HPDE6-E6E7 (cell line): ENCODE data around the gene FXYD6.
"Not testable (repeated sequence)": the region's sequence is repeated elsewhere in the genome, so short reads cannot be mapped to it uniquely, and the experiment has no call there.

Source experiments
- DNase-seq: peaks from one replicate; pipeline ENCODE4 v3.0.0; 2011; ENCODE audit warnings: missing footprints; ENCODE audit errors: extremely low spot score

The FXYD6 gene

GRCh38 chr11:117870103-117870952, 6.1 kb downstream of the FXYD6 start:
- DNase-seq: no peak

GRCh38 chr11:117869604-117870003, 6.9 kb downstream of the FXYD6 start:
- DNase-seq: no peak

DNA sequence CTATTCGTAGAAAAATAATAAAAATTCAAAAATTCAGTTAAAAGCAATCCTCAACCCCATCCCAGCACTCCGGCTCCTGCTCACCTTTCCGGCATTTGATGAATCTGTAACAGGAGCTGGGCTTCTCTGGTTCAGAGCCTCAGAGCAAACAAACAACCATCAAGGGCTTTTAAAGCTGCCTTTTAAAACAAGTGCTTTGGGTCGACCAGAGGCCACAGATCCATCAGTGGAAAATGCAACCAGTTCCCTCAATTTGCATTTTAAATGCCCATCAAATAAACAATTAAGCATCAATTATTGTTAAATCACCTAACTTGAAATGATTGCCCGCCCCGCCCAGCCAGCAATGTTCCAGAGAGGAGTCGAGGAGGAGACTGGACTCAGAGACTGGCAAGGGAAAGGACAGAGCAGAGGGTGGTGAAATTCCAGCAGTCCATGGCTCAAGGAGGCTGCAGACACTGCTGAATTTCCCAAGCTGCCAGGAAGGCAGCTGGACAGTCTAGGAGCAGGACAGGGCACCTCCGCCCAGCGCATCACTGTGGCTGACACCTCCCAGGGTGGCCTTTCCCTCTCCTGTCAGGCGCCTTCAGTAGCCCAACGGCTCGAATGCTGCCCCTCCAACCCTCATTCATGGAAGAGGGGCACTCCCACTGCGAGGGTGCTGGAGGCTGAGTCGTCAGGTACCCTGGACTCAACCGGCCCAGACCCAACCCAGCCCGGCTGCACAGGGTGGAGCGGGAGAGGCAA, 7.5 kb downstream of the FXYD6 start:
- no peak for DNase-seq

GRCh38 chr11:117868088-117868487, 8.4 kb downstream of the FXYD6 start:
- no peak for DNase-seq

DNA sequence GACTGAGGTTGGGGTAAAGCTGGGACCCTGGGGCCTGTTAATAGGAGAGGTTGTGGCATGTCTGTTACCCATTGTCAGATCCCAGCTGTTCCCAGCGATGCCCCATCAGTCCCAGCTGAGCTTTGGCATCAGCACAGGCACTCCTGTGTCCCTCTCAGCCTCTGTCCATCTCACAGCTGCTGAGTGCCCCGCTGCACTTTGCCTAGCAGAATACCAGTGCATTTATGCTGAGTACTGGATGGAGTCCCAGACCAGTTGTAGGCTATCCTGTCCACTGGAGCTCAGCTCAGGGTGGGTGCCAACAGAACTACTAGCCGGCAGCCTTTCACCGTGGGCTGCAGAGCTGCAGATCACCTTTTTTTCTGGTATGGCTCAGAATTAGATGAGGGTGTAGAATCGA, 9.9 kb downstream of the FXYD6 start:
- no peak for DNase-seq

DNA sequence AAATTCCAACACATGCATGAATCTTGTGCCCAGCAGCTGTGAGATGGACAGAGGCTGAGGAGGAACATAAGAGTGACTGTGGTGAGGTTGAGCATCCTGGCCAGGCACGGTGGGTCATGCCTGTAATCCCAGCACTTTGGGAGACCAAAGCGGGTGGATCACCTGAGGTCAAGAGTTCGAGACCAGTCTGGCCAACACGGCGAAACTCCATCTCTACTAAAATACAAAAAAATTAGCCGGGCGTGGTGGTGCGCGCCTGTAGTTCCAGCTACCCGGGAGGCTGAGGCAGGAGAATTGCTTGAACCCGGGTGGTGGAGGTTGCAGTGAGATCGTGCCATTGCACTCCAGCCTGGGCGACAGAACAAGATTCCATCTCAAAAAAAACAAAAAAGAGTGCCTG, 10.9 kb downstream of the FXYD6 start:
- not testable (repeated sequence) for DNase-seq

GRCh38 chr11:117863383-117863782, 13.1 kb downstream of the FXYD6 start:
- no peak for DNase-seq

GRCh38 chr11:117862753-117863152, 13.7 kb downstream of the FXYD6 start:
- no peak for DNase-seq

GRCh38 chr11:117862019-117862725, 14.3 kb downstream of the FXYD6 start:
- no peak for DNase-seq

DNA sequence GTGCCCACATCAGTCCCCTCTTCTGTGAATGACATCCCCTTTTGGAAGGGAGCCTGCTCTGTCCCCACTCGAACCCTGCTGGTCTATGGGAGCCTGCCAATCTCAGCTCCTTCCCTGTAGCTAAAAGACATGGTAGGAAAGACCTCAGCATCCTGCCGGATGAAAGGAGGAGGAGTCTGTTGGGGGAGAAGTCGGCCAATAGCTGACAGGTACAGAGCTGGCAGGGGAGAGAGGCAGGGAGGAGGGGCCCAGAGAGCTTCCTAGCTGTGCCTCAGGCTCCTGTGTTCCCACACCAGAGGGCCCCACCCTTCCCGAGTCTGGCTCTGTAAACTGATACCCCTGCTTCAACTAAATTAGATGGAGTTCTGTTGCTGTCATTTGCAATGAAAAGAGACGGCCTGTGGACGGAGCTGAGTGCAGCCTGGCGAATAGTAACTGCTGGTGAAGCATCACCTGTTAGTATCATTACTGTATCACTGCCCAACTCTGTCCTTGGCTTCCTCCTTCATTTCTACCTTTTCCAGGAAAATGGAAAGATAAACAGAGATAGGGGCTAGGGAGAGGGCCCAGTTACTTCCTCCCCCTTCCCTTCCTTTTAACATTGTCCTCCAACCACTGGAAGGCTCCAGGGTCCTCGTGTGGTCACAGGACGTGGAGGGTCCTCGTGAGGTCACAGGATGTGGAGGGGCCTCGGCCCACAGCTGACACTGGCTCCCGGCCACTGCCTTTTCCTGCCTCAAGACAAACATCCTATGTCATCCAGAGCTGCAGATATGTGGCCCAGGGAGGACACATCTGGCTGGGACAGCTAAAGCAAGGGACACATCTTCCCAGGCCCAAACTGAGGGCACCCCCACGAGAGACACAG, 15.1 kb downstream of the FXYD6 start:
- DNase-seq: no peak

DNA sequence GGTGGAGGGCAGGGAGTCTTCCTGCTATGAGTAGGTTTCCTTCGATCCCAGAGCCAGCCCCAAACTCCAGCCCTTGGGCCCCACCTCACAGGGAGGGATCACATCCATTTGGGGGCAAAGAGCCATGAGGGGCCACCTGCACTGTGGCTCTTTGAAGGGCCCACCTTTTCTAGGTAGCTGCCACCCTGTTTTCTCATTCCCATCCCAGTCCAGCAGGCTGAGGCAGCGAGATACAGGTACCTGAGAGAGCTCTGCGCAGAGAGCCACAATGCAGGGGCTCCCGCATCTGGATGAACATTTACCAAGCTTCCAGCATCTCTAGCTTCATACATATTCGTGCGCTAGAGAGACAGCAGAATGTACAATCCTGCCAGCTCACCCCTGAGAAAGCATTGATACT, 16.3 kb downstream of the FXYD6 start:
- DNase-seq: no peak

DNA sequence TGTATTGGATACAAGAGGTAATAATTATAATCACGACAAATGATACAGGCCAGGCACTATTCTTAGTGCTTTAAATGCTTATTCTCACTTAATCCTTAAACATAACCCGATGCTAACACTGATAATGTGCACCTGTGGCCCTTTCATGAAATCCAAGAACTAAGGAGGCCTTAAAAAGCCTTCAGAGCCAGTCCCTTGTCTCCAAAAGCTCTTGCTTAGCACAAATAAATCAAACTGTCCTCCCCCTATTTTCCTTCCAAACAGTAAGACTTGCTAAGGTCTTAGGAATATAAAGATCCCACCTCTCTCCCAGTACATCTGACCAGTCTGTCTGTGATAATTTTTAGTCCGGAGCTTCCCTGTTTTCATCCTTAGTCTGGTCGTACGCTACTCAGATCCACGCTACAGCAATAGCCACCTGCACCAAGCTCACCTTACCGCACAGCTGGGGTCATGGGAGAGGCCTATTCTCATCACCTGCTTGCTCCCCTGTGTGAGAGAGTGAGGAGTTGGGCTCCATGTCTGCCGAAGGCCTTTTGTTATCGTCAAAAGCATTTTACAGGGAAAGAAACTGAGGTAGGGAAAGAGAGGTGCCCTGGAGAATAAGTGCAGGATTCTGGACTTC, 16.9 kb downstream of the FXYD6 start:
- DNase-seq: no peak

GRCh38 chr11:117859061-117859460, 17.4 kb downstream of the FXYD6 start:
- DNase-seq: no peak

DNA sequence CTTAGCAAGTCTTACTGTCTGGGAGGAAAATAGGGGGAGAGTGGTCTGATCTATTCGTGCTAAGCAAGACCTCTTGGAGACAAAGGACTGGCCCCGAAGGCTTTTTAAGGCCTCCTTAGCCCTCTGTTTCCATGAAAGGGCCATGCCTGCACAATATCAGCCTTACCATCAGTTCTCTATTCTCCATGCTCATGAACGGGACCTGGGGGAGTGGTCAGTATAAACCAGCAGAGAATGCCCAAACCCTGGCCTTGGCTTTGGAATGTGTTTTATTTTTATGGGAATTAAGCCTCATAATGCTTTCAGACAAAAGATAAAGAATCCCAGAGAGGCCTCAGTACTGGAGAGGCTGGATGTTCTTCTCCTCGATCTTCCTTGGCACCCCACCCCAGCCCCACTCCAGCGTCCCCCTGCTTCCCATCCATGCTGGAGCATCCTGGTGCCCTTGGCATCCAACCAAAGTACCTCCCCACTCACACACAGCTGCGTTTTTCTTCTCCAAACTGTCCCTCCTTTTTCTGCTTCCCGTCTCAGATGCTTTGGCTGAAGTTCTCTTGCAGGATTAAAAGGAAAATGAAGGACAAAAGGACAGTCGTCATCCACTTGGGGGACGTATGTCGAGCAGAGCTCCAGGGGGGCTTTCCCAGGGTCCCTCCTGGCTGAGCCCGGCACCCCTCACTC, 18.6 kb downstream of the FXYD6 start:
- no peak for DNase-seq

- DNase-seq: no peak
Observed at GRCh38 chr11:117855912-117856651, 20.4 kb downstream of the FXYD6 start.

DNA sequence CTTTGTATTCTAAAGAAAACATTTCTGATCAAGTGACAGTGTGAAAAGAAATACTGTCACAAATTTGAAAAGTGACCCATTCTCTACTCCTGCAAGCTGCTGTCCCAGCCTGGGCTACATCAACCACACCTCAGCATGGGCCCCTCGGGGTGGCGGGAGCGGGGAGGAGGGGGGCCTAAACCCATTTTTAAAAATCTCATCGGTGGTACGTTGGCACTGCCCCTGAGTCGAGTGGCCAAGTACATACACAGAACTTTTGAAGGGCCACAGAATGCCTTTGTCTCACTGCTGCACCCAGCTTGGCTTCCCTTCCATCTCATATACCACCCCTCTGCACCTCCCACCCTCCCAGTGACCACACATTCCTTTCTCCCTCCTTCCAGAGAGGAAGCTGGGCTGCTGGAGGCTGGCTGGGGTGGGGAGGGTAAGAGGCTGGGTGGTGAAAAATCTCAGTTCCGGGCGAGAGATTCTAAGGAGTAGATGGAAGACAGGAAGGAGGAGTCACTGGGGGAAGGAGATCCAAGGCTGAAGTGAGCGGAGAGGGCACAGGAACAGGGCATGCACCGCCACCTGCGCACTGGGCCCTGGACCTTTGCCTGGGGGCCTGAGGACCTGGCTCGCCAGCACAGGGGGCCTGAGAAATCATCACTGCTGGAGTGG, 21.1 kb downstream of the FXYD6 start:
- DNase-seq: no peak

- DNase-seq: no peak
Observed at GRCh38 chr11:117852309-117852708, 24.1 kb downstream of the FXYD6 start.

DNA sequence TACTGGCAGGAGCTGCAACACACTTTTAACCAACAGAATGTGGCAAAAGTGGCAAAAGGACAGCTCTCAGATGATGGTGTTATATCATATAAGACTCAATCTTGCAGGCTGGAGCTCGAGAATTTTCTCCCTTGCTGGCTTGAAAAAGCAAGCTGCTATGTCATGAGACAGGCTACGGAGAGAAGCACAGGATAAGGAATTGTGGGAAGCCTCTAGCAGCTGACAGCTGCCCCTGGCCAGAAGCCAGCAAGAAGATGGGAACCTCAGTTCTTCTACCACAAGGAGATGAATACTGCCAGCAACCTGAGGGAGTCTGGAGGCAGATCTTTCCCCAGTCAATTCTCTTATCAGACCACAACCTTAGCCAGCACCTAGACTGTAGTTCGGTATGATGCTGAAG, 24.6 kb downstream of the FXYD6 start:
- DNase-seq: no peak

GRCh38 chr11:117851106-117851505, 25.4 kb downstream of the FXYD6 start:
- no peak for DNase-seq
